ENCODE measurements around the gene FUT6.
"Not testable (repeated sequence)": the region's sequence is repeated elsewhere in the genome, so short reads cannot be mapped to it uniquely, and the experiment has no call there.

DNA sequence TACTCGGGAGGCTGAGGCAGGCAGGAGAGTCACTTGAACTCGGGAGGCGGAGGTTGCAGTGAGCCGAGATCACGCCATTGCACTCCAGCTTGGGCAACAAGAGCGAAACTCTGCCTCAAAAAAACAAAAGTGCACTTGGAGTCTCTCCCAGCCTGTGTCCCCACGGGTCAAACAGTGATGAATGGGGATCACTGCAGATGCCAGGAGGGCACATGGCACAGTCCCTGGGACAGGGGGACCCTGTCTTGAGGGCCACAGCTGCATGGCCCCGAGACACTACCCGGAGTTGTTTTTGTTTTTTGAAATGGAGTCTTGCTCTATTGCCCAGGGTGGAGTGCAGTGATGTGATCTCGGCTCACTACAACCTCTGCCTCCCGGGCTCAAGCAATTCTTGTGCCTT, 58.6 kb downstream of the FUT6 start:
- TF ChIP-seq, protein P1, sequence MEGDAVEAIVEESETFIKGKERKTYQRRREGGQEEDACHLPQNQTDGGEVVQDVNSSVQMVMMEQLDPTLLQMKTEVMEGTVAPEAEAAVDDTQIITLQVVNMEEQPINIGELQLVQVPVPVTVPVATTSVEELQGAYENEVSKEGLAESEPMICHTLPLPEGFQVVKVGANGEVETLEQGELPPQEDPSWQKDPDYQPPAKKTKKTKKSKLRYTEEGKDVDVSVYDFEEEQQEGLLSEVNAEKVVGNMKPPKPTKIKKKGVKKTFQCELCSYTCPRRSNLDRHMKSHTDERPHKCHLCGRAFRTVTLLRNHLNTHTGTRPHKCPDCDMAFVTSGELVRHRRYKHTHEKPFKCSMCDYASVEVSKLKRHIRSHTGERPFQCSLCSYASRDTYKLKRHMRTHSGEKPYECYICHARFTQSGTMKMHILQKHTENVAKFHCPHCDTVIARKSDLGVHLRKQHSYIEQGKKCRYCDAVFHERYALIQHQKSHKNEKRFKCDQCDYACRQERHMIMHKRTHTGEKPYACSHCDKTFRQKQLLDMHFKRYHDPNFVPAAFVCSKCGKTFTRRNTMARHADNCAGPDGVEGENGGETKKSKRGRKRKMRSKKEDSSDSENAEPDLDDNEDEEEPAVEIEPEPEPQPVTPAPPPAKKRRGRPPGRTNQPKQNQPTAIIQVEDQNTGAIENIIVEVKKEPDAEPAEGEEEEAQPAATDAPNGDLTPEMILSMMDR (conservative IDR thresholded peaks at IDR 0.05; ENCODE audit: low read length), result not testable (repeated sequence)
- TF ChIP-seq EZH2phosphoT487 (IDR thresholded peaks at IDR 0.05; ENCODE audit: borderline replicate concordance, low read depth, low read length), result not testable (repeated sequence)
